ENCODE results near the gene ADSS1.
A peak's percentile ranks its signal among the peaks of the same experiment; 100 is the strongest.

The ADSS1 gene

GRCh38 chr14:104723651-104724406, at the start of gene ADSS1:
Gene ADSS1 (plus strand): TSS chr14:104724229. CDS start chr14:104724271, 42 bp downstream.
- no peaks in the 10 kb centered on the region; the same call in 1 of the 2 replicates for H3K36me3 ChIP-seq
- DNase-seq, result peak; percentile 62
- H3K9me3 ChIP-seq (ENCODE audit: severe bottlenecking), result no peaks in the 10 kb centered on the region
- peak within 1 kb of the TSS; percentile 72 for H3K27ac ChIP-seq
- peak; percentile 94 for TF ChIP-seq CTCF (IDR thresholded peaks at IDR 0.05; ENCODE audit: low read depth, low read length)
- peak within 1 kb of the TSS; percentile 41 for H3K4me3 ChIP-seq (ENCODE audit: low read depth, low read length)
- no peaks in the 10 kb centered on the region for H3K27me3 ChIP-seq (ENCODE audit: insufficient read depth, low read depth, severe bottlenecking)

- H3K27ac ChIP-seq, result no peak overlapping the region
- no peak for DNase-seq
- H3K36me3 ChIP-seq, result no peaks in the 10 kb centered on the region
- no peaks in the 10 kb centered on the region for H3K27me3 ChIP-seq (ENCODE audit: insufficient read depth, low read depth, severe bottlenecking)
- no peak overlapping the region for H3K4me3 ChIP-seq (ENCODE audit: low read depth, low read length)
- TF ChIP-seq CTCF (IDR thresholded peaks at IDR 0.05; ENCODE audit: low read depth, low read length), result no peak
- peaks cover 2% of the 10 kb centered on the region for H3K9me3 ChIP-seq (ENCODE audit: severe bottlenecking)
These were observed 48.6 kb upstream of the ADSS1 start for GRCh38 chr14:104675447-104675846.

- H3K27me3 ChIP-seq (ENCODE audit: insufficient read depth, low read depth, severe bottlenecking), result no peaks in the 10 kb centered on the region
- no peak for TF ChIP-seq CTCF (IDR thresholded peaks at IDR 0.05; ENCODE audit: low read depth, low read length)
- no peaks in the 10 kb centered on the region for H3K36me3 ChIP-seq
- peak; percentile 8 for DNase-seq
- H3K4me3 ChIP-seq (ENCODE audit: low read depth, low read length), result no peak overlapping the region; the same call in 1 of the 2 replicates
- peaks cover 2% of the 10 kb centered on the region for H3K9me3 ChIP-seq (ENCODE audit: severe bottlenecking)
- peak overlapping the region; percentile 100 for H3K27ac ChIP-seq
These were observed 47.8 kb upstream of the ADSS1 start for GRCh38 chr14:104676130-104676693.

GRCh38 chr14:104676694-104677511, 47.1 kb upstream of the ADSS1 start:
- H3K36me3 ChIP-seq, result no peaks in the 10 kb centered on the region
- no peak for TF ChIP-seq CTCF (IDR thresholded peaks at IDR 0.05; ENCODE audit: low read depth, low read length)
- peak; percentile 89 for DNase-seq
- peaks cover 2% of the 10 kb centered on the region for H3K9me3 ChIP-seq (ENCODE audit: severe bottlenecking)
- peak overlapping the region; percentile 49 for H3K4me3 ChIP-seq (ENCODE audit: low read depth, low read length)
- no peaks in the 10 kb centered on the region for H3K27me3 ChIP-seq (ENCODE audit: insufficient read depth, low read depth, severe bottlenecking)
- H3K27ac ChIP-seq, result peak overlapping the region; percentile 100

GRCh38 chr14:104677512-104678332, 46.3 kb upstream of the ADSS1 start:
- H3K4me3 ChIP-seq (ENCODE audit: low read depth, low read length), result peak overlapping the region; percentile 49
- H3K27me3 ChIP-seq (ENCODE audit: insufficient read depth, low read depth, severe bottlenecking), result no peaks in the 10 kb centered on the region
- DNase-seq, result peak; percentile 90
- H3K9me3 ChIP-seq (ENCODE audit: severe bottlenecking), result peaks cover 2% of the 10 kb centered on the region
- TF ChIP-seq CTCF (IDR thresholded peaks at IDR 0.05; ENCODE audit: low read depth, low read length), result no peak
- H3K27ac ChIP-seq, result peak overlapping the region; percentile 100
- no peaks in the 10 kb centered on the region for H3K36me3 ChIP-seq

Measured in WERI-Rb-1 (cell line).